Measurements from ENCODE around the gene TBX6. TPM values are rescaled to one million over a fixed set of nuclear protein-coding genes. Genes with fewer than 3 reads are reported as not detected.

The TBX6 gene
- total RNA-seq, 2 donors from 2014 or later = 3.0 to 6.3 TPM

DNA sequence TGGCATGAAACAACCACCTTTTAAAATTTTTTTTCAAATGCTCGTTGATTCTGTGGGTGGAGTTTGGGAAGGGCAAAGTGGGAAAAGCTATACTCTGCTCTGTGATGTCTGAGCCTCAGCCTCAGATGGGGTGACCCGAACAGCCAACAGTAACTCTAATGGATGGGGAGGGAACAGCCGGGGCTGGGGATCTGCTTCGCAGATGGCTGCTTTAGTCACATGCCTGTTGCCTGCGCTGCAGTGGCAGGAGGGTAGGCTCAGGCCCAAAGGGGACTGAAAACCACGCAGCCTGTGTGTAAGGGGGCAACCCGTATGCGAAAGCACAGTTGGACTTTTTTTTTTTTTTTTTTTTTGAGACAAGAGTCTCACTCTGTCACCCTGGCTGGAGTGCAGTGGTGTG lies 46.2 kb upstream of the TBX6 start:
- TF ChIP-seq CTCF (conservative IDR thresholded peaks at IDR 0.05) = no peak
- Histone ChIP-seq H3K27me3 (ENCODE audit: control insufficient read depth, insufficient read depth, low read length, poor library complexity, severe bottlenecking) (no peaks in the 10 kb centered on the region), H3K36me3 (ENCODE audit: control insufficient read depth, insufficient read depth, low read length) (no peaks in the 10 kb centered on the region), H3K4me1 (ENCODE audit: control insufficient read depth, insufficient read depth, low read length) (no peaks in the 10 kb centered on the region), H3K4me3 (ENCODE audit: low read length) (no peak overlapping the region), H3K9ac (ENCODE audit: extremely low read depth, low read length, poor library complexity, severe bottlenecking) (no peak overlapping the region), H3K9me3 (ENCODE audit: control insufficient read depth, low read length) (no peaks in the 10 kb centered on the region), H3K27ac (ENCODE audit: low read depth, low read length) (no peak overlapping the region)
- DNase-seq = no peak
- Mint-ChIP-seq H3K9me3 (no peaks in the 10 kb centered on the region), H3K36me3 (ENCODE audit: low read depth) (no peaks in the 10 kb centered on the region), H3K27ac (no peak overlapping the region), H3K4me1 (peaks cover under 1% of the 10 kb centered on the region), H3K4me3 (no peak overlapping the region), H3K27me3 (ENCODE audit: insufficient read depth) (peaks cover 1% of the 10 kb centered on the region)
- 85 to 88% methylated on average over 8 of the region's 8 CpGs for WGBS, 2 experiments (ENCODE audit: insufficient coverage in 1 of 2, insufficient read length in 1 of 2)

GRCh38 chr16:30136971-30137605 lies 45.4 kb upstream of the TBX6 start:
- H3K27me3 Mint-ChIP-seq (ENCODE audit: insufficient read depth) = peaks cover 1% of the 10 kb centered on the region
- no peak overlapping the region for H3K4me3 Mint-ChIP-seq
- WGBS, 2 experiments (ENCODE audit: insufficient coverage in 1 of 2, insufficient read length in 1 of 2) = 94 to 95% methylated on average over 10 to 11 of the region's 11 CpGs
- Histone ChIP-seq H3K4me3 (ENCODE audit: low read length) (no peak overlapping the region), H3K9me3 (ENCODE audit: control insufficient read depth, low read length) (no peaks in the 10 kb centered on the region), H3K9ac (ENCODE audit: extremely low read depth, low read length, poor library complexity, severe bottlenecking) (no peak overlapping the region), H3K27me3 (ENCODE audit: control insufficient read depth, insufficient read depth, low read length, poor library complexity, severe bottlenecking) (no peaks in the 10 kb centered on the region), H3K36me3 (ENCODE audit: control insufficient read depth, insufficient read depth, low read length) (no peaks in the 10 kb centered on the region), H3K4me1 (ENCODE audit: control insufficient read depth, insufficient read depth, low read length) (no peaks in the 10 kb centered on the region), H3K27ac (ENCODE audit: low read depth, low read length) (no peak overlapping the region)
- H3K9me3 Mint-ChIP-seq = no peaks in the 10 kb centered on the region
- DNase-seq = no peak
- TF ChIP-seq CTCF (conservative IDR thresholded peaks at IDR 0.05) = no peak
- no peak overlapping the region for H3K27ac Mint-ChIP-seq
- H3K36me3 Mint-ChIP-seq (ENCODE audit: low read depth) = no peaks in the 10 kb centered on the region
- no peaks in the 10 kb centered on the region for H3K4me1 Mint-ChIP-seq

- DNase-seq = no peak
- Mint-ChIP-seq H3K4me1 (no peaks in the 10 kb centered on the region), H3K27ac (no peak overlapping the region), H3K4me3 (no peak overlapping the region), H3K9me3 (no peaks in the 10 kb centered on the region), H3K27me3 (ENCODE audit: insufficient read depth) (peaks cover 1% of the 10 kb centered on the region), H3K36me3 (ENCODE audit: low read depth) (no peaks in the 10 kb centered on the region)
- Histone ChIP-seq H3K4me1 (ENCODE audit: control insufficient read depth, insufficient read depth, low read length) (no peaks in the 10 kb centered on the region), H3K4me3 (ENCODE audit: low read length) (no peak overlapping the region), H3K27ac (ENCODE audit: low read depth, low read length) (no peak overlapping the region), H3K27me3 (ENCODE audit: control insufficient read depth, insufficient read depth, low read length, poor library complexity, severe bottlenecking) (no peaks in the 10 kb centered on the region), H3K9me3 (ENCODE audit: control insufficient read depth, low read length) (no peaks in the 10 kb centered on the region), H3K9ac (ENCODE audit: extremely low read depth, low read length, poor library complexity, severe bottlenecking) (no peak overlapping the region), H3K36me3 (ENCODE audit: control insufficient read depth, insufficient read depth, low read length) (no peaks in the 10 kb centered on the region)
- TF ChIP-seq CTCF (conservative IDR thresholded peaks at IDR 0.05) = no peak
- WGBS, 2 experiments (ENCODE audit: insufficient coverage in 1 of 2, insufficient read length in 1 of 2) = 87 to 100% methylated on average over 1 to 3 of the region's 3 CpGs
These were observed 40.9 kb upstream of the TBX6 start for GRCh38 chr16:30132591-30132990.

All from endodermal cell (in vitro differentiated cells).